Panc1 (cell line): ENCODE measurements around the gene KNDC1. TPM values are rescaled to one million over a fixed set of nuclear protein-coding genes. Genes with fewer than 3 reads are reported as not detected.

Experiments used
- ATAC-seq: fragments of 200-7000 bp; cut with Tn5 transposase; 2 replicates; pipeline ENCODE4 v1.9.1; 2020; ENCODE audit warnings: mild to moderate bottlenecking, moderate library complexity
- BruUV-seq: library from RNA; stranded (reverse); fragments of 400-500 nt; replicated peaks from 2 replicates; lab custom pipeline; 2021; lab: Mats Ljungman, UMichigan
- CTCF ChIA-PET: fragments of 300-600 bp; sonication (Branson Sonifier 250); formaldehyde crosslinking; loops from one replicate; lab custom pipeline; 2022; ENCODE audit warnings: antibody characterized with exemption; lab: Charles Lee
- POLR2A ChIA-PET: fragments of 300-600 bp; sonication (Branson Sonifier 250); formaldehyde crosslinking; loops from one replicate; lab custom pipeline; 2022; ENCODE audit warnings: antibody characterized with exemption; lab: Charles Lee
- DNase-seq: peaks from one replicate; pipeline ENCODE4 v3.0.0-alpha.2; 2010; ENCODE audit warnings: low read depth, low spot score
- H3K27ac ChIP-seq: 2 replicates; pipeline ENCODE4 v1.5.1; 2011; ENCODE audit warnings: mild to moderate bottlenecking, low read length, inconsistent platforms
- H3K27me3 ChIP-seq: fragments of 200-500 bp; sonication (Bioruptor generic); 2 replicates; pipeline ENCODE4 v1.6.0; 2014; ENCODE audit warnings: low read length, inconsistent platforms; ENCODE audit not compliant: control insufficient read depth, insufficient read depth
- H3K36me3 ChIP-seq: fragments of 200-500 bp; sonication (Bioruptor generic); 2 replicates; pipeline ENCODE4 v1.5.1; 2014; ENCODE audit warnings: inconsistent platforms, mild to moderate bottlenecking, low read length, moderate library complexity; ENCODE audit not compliant: control insufficient read depth, insufficient read depth
- H3K4me1 ChIP-seq: 2 replicates; pipeline ENCODE4 v1.5.1; 2011; ENCODE audit warnings: inconsistent platforms, mild to moderate bottlenecking, low read length, moderate library complexity; ENCODE audit not compliant: control insufficient read depth, insufficient read depth
- H3K4me3 ChIP-seq, 2 experiments: 2 replicates each; pipeline ENCODE4 v1.5.1; 2011 to 2012; ENCODE audit warnings: low read depth in 2 of 2, low read length in 2 of 2, mild to moderate bottlenecking in 2 of 2, inconsistent platforms in 1 of 2, moderate library complexity in 1 of 2
- H3K9me3 ChIP-seq: fragments of 200-500 bp; sonication (Bioruptor generic); 2 replicates; pipeline ENCODE4 v1.5.1; 2014; ENCODE audit warnings: low read depth, mild to moderate bottlenecking, inconsistent platforms, low read length, moderate library complexity; ENCODE audit not compliant: control insufficient read depth, insufficient read depth
- CTCF ChIP-seq: fragments of 450-650 bp; IDR thresholded peaks from 2 replicates; pipeline ENCODE4 v1.5.1; 2017; ENCODE audit warnings: mild to moderate bottlenecking
- POLR2AphosphoS5 ChIP-seq: IDR thresholded peaks from 2 replicates; pipeline ENCODE4 v1.6.1; 2012; ENCODE audit warnings: mild to moderate bottlenecking, low read depth, low read length, moderate library complexity
- SIN3A ChIP-seq: IDR thresholded peaks from 2 replicates; pipeline ENCODE4 v1.6.1; 2012; ENCODE audit warnings: low read depth, mild to moderate bottlenecking, low read length, moderate library complexity, borderline replicate concordance; ENCODE audit not compliant: insufficient read depth
- TCF7L2 ChIP-seq: IDR thresholded peaks from 2 replicates; pipeline ENCODE4 v1.6.1; 2011; ENCODE audit warnings: mild to moderate bottlenecking, low read depth, low read length, inconsistent platforms
- in situ Hi-C: cut with HindIII; loops from 2 replicates; pipeline ENCODE4 v1.10.0; 2016; ENCODE audit warnings: low sequenced_read_pairs, low pct_unique_long_range_greater_than_20kb
- intact Hi-C: fragments of 100-400 bp; cut with micrococcal nuclease; formaldehyde crosslinking; loops from one replicate; pipeline ENCODE4 v1.10.0; 2022; ENCODE audit not compliant: unreplicated experiment
- total RNA-seq: library from RNA; stranded (reverse); gene quantifications from one replicate; pipeline ENCODE4 v1.2.1, GENCODE V29; 2021; ENCODE audit not compliant: unreplicated experiment
- TF ChIP-seq, protein P1 (sequence below), 2 experiments: IDR thresholded peaks; 2 replicates each; pipeline ENCODE4 v1.6.1; 2011 to 2012; ENCODE audit warnings: low read depth in 2 of 2, control low read depth in 1 of 2, low read length in 1 of 2, mild to moderate bottlenecking in 1 of 2, moderate library complexity in 1 of 2; ENCODE audit not compliant: insufficient read depth in 1 of 2

Gene KNDC1
- total RNA-seq, 1 experiment from 2014 or later = 2.6 TPM

GRCh38 chr10:133114726-133115452, 45.1 kb upstream of the KNDC1 start:
- Histone ChIP-seq H3K4me3 (no peak overlapping the region), H3K4me1 (peaks cover 7% of the 10 kb centered on the region; the same call in 1 of the 2 replicates), H3K27me3 (no peaks in the 10 kb centered on the region), H3K9me3 (no peaks in the 10 kb centered on the region), H3K36me3 (no peaks in the 10 kb centered on the region), H3K27ac (no peak overlapping the region)
- ChIA-PET CTCF (no interaction called here), POLR2A (no interaction called here)
- intact Hi-C loops (no loop called here), in situ Hi-C loops (no loop called here)
- TF ChIP-seq POLR2AphosphoS5 = no peak
- TF ChIP-seq CTCF = no peak
- no peak for TF ChIP-seq SIN3A
- TF ChIP-seq, protein P1, sequence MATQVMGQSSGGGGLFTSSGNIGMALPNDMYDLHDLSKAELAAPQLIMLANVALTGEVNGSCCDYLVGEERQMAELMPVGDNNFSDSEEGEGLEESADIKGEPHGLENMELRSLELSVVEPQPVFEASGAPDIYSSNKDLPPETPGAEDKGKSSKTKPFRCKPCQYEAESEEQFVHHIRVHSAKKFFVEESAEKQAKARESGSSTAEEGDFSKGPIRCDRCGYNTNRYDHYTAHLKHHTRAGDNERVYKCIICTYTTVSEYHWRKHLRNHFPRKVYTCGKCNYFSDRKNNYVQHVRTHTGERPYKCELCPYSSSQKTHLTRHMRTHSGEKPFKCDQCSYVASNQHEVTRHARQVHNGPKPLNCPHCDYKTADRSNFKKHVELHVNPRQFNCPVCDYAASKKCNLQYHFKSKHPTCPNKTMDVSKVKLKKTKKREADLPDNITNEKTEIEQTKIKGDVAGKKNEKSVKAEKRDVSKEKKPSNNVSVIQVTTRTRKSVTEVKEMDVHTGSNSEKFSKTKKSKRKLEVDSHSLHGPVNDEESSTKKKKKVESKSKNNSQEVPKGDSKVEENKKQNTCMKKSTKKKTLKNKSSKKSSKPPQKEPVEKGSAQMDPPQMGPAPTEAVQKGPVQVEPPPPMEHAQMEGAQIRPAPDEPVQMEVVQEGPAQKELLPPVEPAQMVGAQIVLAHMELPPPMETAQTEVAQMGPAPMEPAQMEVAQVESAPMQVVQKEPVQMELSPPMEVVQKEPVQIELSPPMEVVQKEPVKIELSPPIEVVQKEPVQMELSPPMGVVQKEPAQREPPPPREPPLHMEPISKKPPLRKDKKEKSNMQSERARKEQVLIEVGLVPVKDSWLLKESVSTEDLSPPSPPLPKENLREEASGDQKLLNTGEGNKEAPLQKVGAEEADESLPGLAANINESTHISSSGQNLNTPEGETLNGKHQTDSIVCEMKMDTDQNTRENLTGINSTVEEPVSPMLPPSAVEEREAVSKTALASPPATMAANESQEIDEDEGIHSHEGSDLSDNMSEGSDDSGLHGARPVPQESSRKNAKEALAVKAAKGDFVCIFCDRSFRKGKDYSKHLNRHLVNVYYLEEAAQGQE (IDR thresholded peaks at IDR 0.05; ENCODE audit: insufficient read depth in 1 of 2, low read depth in 2 of 2, low read length in 1 of 2) = no peak
- TF ChIP-seq TCF7L2 = no peak
- ATAC-seq (peak; percentile 8; the same call in 1 of the 2 replicates), DNase-seq (no peak)
- BruUV-seq = no TSS peak

DNA sequence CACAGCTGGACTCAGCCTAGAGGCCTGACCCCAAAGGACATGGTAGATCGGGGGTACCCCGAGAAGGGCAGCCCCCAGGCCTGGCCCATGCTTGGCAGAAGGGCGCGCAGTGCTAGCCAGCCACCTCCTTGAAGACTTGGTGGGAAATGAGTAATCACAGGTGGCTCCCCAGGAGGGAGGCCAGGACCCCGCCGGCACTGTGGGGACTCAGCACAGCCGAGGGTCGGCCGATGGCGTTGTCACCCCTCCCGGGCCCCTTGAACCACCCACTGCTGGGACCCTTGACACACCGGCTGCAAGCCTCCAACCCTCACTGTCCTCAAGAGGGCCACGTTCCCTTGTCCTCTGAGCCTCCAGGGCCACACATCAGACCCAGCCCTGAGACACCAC, 44.6 kb upstream of the KNDC1 start:
- peak; percentile 67 for ATAC-seq

More for the DNA sequence above, 44.6 kb upstream of the KNDC1 start:
- DNase-seq = no peak
- H3K27me3 ChIP-seq = no peaks in the 10 kb centered on the region
- no peaks in the 10 kb centered on the region for H3K9me3 ChIP-seq
- ChIA-PET CTCF (no interaction called here), POLR2A (no interaction called here)
- H3K4me3 ChIP-seq = no peak overlapping the region
- in situ Hi-C loops (no loop called here), intact Hi-C loops (no loop called here)
- no peaks in the 10 kb centered on the region for H3K36me3 ChIP-seq
- TF ChIP-seq POLR2AphosphoS5 (no peak), SIN3A (no peak), TCF7L2 (no peak)
- TF ChIP-seq, protein P1 (IDR thresholded peaks at IDR 0.05; ENCODE audit: insufficient read depth in 1 of 2, low read depth in 2 of 2, low read length in 1 of 2) = no peak
- H3K27ac ChIP-seq = no peak overlapping the region
- no TSS peak for BruUV-seq
- H3K4me1 ChIP-seq = peaks cover 1% of the 10 kb centered on the region; the same call in 1 of the 2 replicates
